GM21360 (cell line): Measurements from ENCODE around the gene RARRES2.
A peak's percentile ranks its signal among the peaks of the same experiment; 100 is the strongest.
"Not testable (repeated sequence)": the region's sequence is repeated elsewhere in the genome, so short reads cannot be mapped to it uniquely, and the experiment has no call there.

Source experiments
- ATAC-seq: cut with Tn5 transposase; IDR thresholded peaks from one replicate; pipeline ENCODE4 v1.9.1; 2021; ENCODE audit warnings: mild to moderate bottlenecking, moderate library complexity; ENCODE audit not compliant: unreplicated experiment

The RARRES2 gene

DNA sequence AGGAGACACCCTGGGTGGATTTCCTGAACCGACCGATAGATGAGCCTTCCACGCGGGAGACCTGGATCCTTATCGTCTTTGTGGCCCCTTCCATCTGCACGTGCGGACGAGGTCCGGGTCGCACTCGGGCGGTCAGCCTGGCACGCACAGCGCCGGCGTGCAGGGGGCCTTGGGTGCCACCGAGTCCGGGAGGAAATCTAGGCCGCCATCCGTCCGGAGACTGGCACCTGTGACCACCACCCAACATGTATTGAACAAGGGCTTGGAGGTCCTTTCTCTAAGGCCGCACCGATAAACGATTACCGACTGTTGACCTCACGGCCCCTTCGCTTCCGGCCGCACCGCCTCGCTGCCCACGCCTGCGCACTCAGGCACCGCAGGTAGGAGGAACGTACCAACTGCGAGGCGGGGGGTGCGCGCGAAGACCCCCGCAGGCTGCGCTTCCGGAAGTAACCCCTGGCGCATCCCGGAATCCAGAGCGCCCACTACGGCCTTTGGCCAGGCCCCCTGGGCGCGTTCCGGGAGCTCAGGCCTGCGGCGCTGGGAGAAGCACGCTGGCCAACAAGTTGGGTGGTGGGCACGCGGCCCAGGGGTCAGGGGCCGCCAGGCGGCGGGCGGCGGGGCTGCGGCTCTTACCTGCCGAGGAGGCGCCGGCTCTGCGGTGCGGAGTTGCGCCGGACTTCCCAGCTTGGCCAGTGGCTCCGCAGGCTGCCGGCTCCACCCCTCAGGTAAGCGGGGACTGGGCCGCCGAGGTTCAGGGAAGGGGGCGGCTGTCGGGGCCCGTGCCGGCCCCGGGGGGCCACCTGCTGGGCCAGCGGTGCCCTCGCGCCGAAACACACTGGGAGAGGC, 18.4 kb downstream of the RARRES2 start, which contains the start of the genes ACTR3C and LRRC61:
TSS of gene ACTR3C (minus strand) at position 713 of the 849 bp plus-strand sequence. CDS start 28,249 bp downstream, outside the sequence.
TSS of gene LRRC61 (plus strand) at position 523 of the 849 bp plus-strand sequence. CDS start 13,507 bp downstream, outside the sequence.
- peak; percentile 47 for ATAC-seq

DNA sequence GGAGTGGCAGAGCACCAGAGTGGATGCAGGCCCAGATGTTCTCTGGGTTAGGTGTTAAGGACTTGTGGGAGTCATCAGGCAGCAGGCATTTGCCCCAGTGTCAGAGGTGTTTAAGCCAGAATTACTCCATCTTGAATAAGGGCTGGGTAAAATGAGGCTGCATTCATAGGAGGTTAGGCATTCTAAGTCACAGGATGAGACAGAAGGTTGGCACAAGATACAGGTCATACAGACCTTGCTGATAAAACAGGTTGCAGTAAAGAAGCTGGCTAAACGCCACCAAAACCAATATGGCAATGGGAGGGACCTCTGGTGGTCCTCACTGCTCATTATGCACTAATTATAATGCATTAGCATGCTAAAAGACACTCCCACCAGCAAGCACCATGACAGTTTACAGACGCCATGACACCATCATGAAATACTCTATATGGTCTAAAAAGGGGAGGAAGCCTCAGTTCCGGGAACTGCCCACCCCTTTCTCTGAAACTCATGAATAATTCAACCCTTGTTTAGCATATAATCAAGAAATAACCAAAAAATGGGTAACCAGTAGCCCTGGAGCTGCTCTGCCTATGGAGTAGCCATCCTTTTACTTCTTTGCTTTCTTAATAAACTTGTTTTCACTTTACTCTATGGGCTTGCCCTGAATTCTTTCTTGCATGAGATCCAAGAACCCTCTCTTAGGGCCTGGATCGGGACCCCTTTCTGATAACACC, 19.2 kb downstream of the RARRES2 start:
- ATAC-seq: no peak

DNA sequence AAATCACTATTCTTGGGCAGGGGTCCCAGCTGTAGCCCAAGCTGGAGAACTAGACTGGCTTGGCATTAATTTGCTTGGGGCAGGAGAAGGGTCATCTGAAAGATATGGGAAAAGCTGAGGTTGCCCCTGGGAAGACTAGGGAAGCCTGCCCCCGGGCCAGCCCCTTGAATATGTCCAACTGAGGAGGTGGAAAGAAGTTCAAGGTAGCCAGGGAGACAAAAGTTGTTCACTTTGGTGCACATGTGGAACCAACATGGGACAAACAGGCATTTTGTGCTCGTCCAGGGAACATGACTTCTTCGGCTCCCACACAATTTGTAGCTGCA, 19.7 kb downstream of the RARRES2 start:
- no peak for ATAC-seq

DNA sequence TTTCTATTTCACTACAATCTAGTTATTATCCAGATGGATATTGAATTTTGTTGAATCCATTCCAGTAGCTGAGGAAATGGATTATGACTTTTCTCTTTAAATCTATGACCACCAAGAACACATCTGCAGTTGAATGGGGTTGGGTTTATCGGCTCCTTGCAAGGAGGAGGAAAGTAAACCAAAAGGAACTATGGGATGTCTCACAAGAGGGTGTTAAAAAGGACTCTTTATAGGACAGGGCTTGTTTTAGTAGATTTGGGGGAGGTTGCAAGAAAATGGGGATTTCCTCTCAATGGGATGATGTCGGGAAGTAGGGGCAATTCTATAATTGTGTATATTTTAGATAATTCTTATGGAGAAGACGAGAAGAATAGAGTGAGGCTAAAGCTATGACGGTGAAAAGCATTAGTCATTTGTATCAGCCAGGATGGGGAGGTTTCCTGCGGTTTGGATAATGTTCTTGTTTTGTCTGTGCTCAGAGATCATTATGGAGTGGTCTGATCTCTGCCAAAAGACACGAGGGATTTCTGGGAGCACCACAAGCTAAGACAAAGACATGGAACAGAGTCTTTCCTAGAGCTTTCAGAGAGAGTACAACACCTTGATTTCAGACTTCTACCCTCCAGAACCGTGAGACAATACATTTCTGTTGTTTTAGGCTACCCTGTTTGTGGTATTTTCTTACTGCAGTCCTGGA, 23.5 kb downstream of the RARRES2 start:
- no peak for ATAC-seq

DNA sequence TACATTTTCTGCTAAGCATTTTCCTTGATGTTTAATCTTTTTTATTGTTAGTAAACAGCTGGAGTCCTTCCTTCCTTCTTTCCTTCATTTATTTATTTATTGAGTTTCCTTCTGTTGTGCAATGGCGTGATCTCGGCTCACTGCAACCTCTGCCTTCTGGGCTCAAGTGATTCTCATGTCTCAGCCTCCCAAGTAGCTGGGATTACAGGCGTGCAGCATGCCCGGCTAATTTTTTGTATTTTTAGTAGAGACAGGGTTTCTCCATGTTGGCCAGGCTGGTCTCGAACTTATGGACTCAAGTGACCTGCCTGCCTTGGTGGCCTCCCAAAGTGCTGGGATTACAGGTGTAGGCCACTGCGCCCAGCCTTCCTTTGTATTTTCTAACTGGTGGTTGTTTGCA, 24.4 kb downstream of the RARRES2 start:
- not testable (repeated sequence) for ATAC-seq

DNA sequence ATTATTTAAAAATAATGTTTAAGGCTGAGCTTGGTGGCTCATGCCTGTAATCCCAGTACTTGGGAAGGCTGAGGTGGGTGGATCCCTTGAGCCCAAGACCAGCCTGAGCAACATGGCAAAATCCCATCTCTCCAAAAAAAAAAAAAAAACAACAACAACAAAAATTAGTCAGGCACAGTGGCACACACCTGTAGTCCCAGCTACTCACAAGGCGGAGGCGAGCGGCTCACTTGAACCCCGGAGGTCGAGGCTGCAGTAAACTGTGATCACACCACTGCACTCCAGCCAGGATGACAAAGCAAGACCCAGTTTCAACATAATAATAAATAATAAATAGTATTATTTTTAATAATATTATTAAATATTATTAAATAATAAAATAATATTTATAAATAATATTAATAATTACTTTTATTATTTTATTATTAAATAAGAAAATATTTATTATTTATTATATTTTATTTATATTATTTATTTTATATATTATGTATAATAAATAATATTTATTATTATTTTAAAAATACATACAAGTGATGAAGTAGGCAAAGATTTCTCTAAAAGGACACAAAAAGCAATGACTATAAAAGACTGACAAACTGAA, 26.7 kb downstream of the RARRES2 start:
- no peak for ATAC-seq

DNA sequence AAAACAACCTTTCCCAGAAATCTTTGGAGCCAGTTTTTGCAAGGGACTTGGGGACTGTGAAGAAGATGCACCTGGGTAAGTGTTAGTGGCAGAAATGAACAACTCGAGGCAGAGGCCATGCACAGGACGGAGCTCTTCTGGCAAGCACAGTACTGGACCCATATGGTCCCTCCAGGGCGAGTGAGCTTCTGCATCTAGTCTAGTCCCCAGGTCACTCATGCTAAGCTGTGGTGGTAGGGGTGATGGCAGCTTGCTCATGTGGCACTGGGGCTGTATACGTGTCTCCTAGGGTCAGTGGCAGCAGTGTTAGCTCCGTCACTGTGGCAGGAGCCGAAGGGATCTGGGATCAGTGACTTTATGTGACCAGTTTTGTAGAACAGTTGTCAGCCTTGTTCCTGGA, 27.6 kb downstream of the RARRES2 start:
- no peak for ATAC-seq

DNA sequence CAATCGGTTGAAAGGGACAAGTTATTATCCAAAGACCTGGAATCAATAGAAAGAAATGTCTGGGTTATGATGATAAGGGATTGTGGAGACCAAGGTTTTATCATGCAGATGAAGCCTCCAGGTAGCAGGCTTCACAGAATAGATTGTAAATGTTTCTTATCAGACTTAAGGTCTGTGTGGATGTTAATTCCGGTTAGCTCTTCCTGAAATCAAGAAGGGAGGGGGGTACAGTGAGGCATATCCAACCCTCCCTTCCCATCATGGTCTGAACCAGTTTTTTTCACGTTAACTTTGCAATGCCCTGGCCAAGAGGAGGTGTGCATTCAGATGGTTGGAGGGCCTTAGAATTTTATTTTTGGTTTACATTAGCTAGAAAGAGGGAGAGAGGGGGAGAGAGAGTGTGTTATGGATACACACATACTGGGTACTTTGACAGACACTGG, 28.0 kb downstream of the RARRES2 start:
- no peak for ATAC-seq

DNA sequence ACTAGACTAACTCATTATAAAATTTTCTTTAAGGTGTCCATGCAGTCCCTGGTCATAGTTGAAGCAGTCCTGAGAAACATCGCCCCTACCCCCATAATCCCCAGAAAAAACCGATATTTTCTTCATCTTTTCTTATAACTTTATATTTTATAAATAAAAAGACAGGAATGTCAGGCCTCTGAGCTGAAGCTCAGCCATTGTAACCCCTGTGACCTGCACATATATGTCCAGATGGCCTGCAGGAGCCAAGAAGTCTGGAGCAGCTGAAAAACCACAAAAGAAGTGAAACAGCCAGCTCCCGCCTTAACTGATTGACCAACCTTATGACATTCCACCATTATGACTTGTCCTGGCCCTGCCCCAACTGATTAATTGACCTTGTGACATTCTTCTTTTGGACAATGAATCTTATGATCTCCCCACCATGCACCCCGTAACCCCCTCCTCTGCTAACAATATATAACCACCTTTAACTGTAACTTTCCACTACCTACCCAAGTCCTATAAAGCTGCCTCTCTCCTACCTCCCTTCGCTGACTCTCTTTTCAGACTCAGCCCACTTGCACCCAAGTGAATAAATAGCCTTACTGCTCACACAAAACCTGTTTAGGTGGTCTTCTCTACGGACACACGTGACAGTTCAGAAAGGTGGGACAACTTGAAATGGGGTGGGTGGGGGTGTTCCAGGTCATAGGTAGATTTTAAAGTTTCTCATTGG, 28.6 kb downstream of the RARRES2 start:
- not testable (repeated sequence) for ATAC-seq

DNA sequence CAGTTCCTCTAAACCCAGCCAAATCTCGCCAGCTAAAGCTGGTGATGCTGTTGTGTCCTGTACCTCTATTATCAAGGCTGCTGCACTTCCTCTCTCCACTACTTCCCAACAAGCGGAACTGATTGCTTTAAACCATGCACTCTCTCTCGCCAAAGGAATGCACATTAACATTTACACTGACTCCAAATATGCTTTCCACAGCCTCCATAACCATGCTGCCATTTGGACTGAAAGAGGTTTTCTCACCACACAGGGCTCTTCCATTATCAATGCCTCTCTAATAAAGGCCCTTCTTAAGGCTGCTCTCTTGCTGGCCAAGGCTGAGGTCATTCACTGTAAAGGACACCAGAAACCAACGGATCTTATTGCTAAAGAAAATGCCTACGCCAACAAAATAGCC, 29.7 kb downstream of the RARRES2 start:
- no peak for ATAC-seq

DNA sequence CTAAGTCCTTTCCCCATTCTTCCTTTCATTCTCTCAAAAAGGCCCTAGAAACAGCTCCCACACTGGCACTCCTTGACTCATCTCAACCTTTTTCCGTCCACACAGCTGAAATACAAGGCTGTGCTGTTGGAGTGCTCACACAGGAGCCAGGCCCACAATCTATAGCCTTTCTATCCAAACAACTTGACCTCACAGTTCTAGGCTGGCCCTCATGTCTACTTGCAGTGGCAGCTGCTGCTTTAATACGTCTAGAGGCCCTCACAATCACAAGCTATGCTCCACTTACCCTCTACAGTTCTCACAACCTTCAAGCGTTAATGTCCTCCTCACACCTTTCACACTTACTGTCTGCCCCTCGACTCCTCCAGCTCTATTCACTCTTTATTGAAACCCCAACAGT, 30.3 kb downstream of the RARRES2 start:
- ATAC-seq: no peak

DNA sequence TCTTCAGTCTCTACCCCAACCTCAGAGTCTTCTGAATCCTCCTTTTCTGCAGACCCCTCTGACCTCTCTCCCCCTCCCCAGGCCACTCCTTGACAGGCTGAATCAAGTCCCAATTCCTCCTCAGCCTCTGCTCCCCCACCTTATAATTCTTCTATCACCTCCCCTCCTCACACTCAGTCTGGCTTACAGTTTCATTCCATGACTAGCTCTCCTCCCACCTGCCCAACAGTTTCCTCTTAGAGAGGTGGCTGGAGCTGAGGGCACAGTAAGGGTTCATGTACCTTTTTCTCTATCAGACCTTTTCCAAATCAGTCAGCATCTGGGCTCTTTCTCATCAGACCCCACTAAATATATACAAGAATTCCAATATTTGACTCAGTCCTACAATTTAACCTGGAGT, 32.9 kb downstream of the RARRES2 start:
- no peak for ATAC-seq

DNA sequence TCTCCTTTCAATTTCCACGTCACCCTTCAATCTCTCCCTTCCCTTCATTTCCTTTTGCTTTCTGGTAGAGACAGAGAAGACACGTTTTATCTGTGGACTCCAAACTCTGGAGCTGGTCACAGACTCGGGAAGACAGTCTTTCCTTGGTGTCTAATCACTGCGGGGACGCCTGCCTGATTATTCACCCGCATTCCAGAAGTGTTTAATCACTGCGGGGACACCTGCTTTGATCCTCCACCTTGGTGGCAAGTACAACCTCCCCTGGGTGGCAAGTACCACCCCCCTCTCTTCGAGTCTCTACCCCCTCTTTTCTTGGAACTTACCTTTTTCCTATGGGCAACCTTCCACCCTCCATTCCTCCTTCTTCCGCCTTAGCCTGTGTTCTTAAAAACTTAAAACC, 33.5 kb downstream of the RARRES2 start:
- no peak for ATAC-seq

DNA sequence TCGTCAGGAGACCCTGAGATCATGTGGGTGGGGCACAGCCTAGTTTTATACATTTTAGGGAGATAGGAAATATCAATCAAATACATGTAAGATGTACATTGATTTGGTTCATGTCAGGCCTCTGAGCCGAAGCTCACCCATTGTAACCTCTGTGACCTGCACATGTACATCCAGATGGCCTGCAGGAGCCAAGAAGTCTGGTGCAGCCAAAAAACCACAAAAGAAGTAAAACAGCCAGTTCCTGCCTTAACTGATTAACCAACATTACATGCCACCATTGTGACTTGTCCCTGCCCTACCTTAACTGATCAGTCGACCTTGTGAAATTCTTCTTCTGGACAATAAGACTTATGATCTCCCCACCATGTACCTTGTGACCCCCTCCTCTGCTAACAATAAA, 34.3 kb downstream of the RARRES2 start:
- ATAC-seq: no peak

DNA sequence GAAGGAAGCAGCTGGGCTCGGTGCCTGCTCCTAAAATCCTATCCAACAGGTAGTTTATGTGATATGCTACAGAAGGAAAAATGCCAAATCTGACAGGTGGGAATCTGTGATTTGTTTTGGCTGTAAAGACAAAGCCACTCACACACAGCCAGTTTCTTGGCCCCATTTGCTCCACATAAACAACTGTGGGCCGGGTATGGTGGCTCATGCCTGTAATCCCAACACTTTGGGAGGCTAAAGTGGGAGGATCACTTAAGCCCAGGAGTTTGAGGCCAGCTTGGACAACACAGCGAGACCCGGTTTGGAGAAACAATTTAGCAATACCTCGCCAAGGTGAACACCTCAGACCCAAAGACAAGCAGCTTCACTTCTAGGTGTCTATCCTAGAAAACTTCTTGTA, 35.1 kb downstream of the RARRES2 start:
- not testable (repeated sequence) for ATAC-seq

DNA sequence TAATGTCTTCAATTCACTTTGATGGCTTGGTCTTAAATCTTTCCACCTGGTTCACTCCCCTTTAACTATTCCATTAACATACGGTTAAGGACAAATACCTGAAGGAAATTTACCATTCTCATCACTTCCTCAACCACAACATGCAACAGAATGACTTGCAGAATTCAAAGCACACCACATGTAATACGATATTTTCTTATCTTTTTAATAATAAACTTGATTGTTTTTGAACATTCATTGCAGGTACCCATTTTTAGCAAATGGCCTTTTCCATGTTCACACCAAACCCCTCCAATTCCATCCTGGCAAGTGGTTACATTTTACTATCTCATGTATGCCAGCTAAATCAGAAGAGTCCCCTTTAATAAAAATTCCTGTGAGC, 35.5 kb downstream of the RARRES2 start:
- ATAC-seq: not testable (repeated sequence)

DNA sequence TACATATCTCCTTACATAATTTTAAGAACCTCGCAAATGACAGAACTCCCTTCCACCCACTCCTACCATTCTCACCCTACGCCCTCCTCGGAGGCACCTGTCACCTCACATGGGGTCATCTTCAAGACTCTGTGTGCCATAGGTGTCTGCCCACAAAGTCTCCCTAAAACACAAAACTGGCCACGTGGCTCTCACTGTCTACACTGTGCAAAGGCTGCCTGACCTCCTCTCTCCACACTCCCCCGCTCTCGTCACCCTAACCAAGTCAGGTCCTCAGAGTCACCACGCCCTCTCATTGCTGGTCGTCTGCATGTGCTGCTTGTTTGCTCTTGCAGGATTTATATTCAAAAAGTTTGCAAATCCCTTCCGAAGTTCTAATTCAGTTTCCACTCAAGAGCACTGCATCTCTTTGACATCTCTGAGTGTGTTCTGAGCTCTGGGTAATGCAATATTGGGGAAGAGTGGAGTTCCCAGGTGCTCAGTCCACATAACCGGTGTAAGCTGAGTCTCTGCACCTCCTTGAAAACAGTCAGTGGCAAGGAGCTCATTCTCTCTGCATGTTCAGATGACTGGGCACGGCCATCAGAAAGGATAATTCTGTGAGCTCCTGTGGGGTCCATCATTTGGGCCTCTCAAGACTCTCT, 36.0 kb downstream of the RARRES2 start:
- not testable (repeated sequence) for ATAC-seq

DNA sequence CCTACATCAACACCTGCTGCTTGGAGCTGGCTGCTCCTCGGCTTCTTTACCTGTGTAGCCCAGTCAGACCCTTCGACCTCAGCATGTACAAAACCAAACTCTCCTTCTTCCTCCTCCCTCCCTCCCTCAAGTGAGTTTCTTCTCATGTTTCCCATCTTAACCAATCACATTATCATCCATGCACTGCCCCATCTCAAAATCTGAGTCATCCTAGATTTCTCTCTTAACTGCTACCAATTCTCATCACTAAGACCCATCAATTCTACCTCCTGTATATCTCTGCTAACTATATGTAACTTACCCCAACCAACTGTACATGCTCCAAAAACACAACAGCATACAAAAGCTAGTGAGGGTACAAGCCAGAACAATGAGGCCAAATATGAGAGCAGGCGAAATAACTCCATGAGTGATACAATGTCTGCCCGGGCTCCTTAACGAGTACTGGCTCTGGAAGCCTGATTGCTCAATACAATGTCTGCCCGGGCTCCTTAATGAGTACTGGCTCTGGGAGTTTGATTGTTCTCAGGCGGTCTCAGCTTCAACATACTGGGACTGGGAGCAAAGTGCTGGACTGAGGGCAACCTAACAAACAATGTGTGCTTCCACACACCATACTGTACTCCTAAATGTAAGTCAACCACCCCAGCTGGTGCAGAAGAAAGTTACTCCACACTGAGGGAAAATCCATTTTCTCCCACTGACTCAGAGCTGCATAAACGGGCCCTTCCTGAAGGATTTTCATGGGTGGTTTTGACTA, 36.8 kb downstream of the RARRES2 start:
- ATAC-seq: not testable (repeated sequence)

DNA sequence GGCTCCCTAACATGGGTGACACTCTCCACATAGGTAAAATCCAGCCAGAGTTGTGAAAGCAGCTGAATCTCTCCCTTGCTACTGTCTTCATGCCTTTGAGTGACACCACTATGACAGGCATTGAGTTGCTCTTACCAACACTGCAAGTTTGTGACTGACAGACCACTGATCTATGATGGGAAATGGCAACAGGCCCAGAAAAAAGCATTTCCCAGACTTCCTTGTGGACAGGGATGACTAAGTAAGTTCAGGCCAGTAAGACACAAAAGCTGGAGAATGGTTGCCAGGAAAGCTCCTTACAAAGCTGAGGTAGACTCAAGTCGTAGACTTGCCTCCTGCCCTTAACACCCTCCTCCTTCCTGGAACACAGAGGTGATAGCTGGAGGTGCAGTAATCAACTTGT, 38.5 kb downstream of the RARRES2 start:
- not testable (repeated sequence) for ATAC-seq
